Dermis microvascular lymphatic vessel endothelial cell (primary cell): ENCODE data around the gene STAT5B. TPM values are rescaled to one million over a fixed set of nuclear protein-coding genes. Genes with fewer than 3 reads are reported as not detected.
"Not testable (repeated sequence)": the region's sequence is repeated elsewhere in the genome, so short reads cannot be mapped to it uniquely, and the experiment has no call there.

ENCODE experiments used
- DNase-seq, 2 donors: peaks; one replicate each; pipeline versions ENCODE4 v3.0.0 to v3.0.0-alpha.2; 2010; ENCODE audit warnings: low read depth in 2 of 2
- total RNA-seq: library from RNA; depleted of rRNA; stranded (reverse); fragments of >200 nt; gene quantifications from 2 replicates; pipeline ENCODE4 v1.2.1, GENCODE V29; 2014

Gene STAT5B
- total RNA-seq, 1 donor from 2014 or later: 25.2 TPM

- DNase-seq: no peak
Measured at GRCh38 chr17:42268236-42268635, 8.0 kb downstream of the STAT5B start.

GRCh38 chr17:42266918-42267766 lies 9.0 kb downstream of the STAT5B start:
- DNase-seq: peak in 1 of 2 donors; percentile 51

GRCh38 chr17:42266462-42266861 lies 9.7 kb downstream of the STAT5B start:
- DNase-seq: no peak

GRCh38 chr17:42264366-42264765 lies 11.8 kb downstream of the STAT5B start:
- not testable (repeated sequence) for DNase-seq

- DNase-seq: no peak
Measured at GRCh38 chr17:42260318-42260717, 15.9 kb downstream of the STAT5B start.

- no peak for DNase-seq
Measured at GRCh38 chr17:42255445-42255844, 20.7 kb downstream of the STAT5B start.

- DNase-seq: no peak
Measured at GRCh38 chr17:42253578-42253977, 22.6 kb downstream of the STAT5B start.

- peak; percentile 64 to 84 for DNase-seq
Measured at GRCh38 chr17:42252597-42253550, 23.3 kb downstream of the STAT5B start.

- peak in 1 of 2 donors; percentile 33 for DNase-seq
Measured at GRCh38 chr17:42251115-42251514, 25.1 kb downstream of the STAT5B start.

GRCh38 chr17:42249681-42250446 lies 26.3 kb downstream of the STAT5B start:
- DNase-seq: no peak

- peak; percentile 95 to 97 for DNase-seq
Measured at GRCh38 chr17:42248351-42249179, 27.6 kb downstream of the STAT5B start.

- DNase-seq: no peak
Measured at GRCh38 chr17:42247734-42248133, 28.5 kb downstream of the STAT5B start.

GRCh38 chr17:42246515-42246914 lies 29.7 kb downstream of the STAT5B start:
- DNase-seq: peak in 1 of 2 donors; percentile 21

GRCh38 chr17:42245183-42245582 lies 31.0 kb downstream of the STAT5B start:
- not testable (repeated sequence) for DNase-seq

- not testable (repeated sequence) for DNase-seq
Measured at GRCh38 chr17:42244116-42244515, 32.1 kb downstream of the STAT5B start.

GRCh38 chr17:42243493-42243982 lies 32.7 kb downstream of the STAT5B start:
- no peak for DNase-seq

- DNase-seq: no peak
Measured at GRCh38 chr17:42241871-42242270, 34.3 kb downstream of the STAT5B start.

GRCh38 chr17:42240863-42241262 lies 35.3 kb downstream of the STAT5B start:
- DNase-seq: not testable (repeated sequence)

GRCh38 chr17:42240201-42240600 lies 36.0 kb downstream of the STAT5B start:
- peak in 1 of 2 donors; percentile 40 for DNase-seq

GRCh38 chr17:42239576-42239975 lies 36.6 kb downstream of the STAT5B start:
- DNase-seq: not testable (repeated sequence)
